Ovary (tissue), 10 donors: Measurements from ENCODE around the gene ZNF154. TPM values are rescaled to one million over a fixed set of nuclear protein-coding genes. Genes with fewer than 3 reads are reported as not detected.

Source experiments
- DNase-seq, 5 donors: peaks; one replicate each; pipeline ENCODE4 v3.0.0-alpha.2; 2019 to 2020
- H3K27ac ChIP-seq, 2 donors: fragments of 200-600 bp; one replicate each; pipeline versions ENCODE4 v1.5.1 to v1.8.0; 2019 to 2022
- H3K27me3 ChIP-seq: fragments of 200-600 bp; one replicate; pipeline ENCODE4 v1.8.0; 2022
- H3K36me3 ChIP-seq: fragments of 200-600 bp; sonication (generic); one replicate; pipeline ENCODE4 v1.5.1; 2019
- H3K4me1 ChIP-seq: one replicate; pipeline ENCODE4 v1.8.1; 2013; ENCODE audit warnings: mild to moderate bottlenecking, moderate library complexity; ENCODE audit not compliant: insufficient read depth
- H3K4me3 ChIP-seq: fragments of 200-600 bp; sonication (generic); one replicate; pipeline ENCODE4 v1.5.1; 2017
- H3K9me3 ChIP-seq, 2 donors: fragments of 200-600 bp in 1 of 2; sonication (generic) in 1 of 2; one replicate each; pipeline versions ENCODE4 v1.5.1 to v1.8.1; 2013 to 2019; ENCODE audit warnings: mild to moderate bottlenecking in 1 of 2, moderate library complexity in 1 of 2
- EP300 ChIP-seq: sonication (generic); formaldehyde crosslinking; IDR thresholded peaks from one replicate; pipeline ENCODE4 v1.6.1; 2017; ENCODE audit warnings: antibody characterized with exemption
- POLR2A ChIP-seq: fragments of 450-650 bp; IDR thresholded peaks from one replicate; pipeline ENCODE4 v1.6.1; 2017; ENCODE audit warnings: antibody characterized with exemption, mild to moderate bottlenecking, moderate library complexity
- WGBS, 3 donors: extraction: QIAGEN DNeasy Blood & Tissue Kit in 1 of 3; methylation state at CpG; one replicate each; pipeline versions ENCODE4 v1.1.5 to v1.1.7; 2013 to 2017; 5-methylcytosine and 5-hydroxymethylcytosine counted together
- intact Hi-C, 4 donors: fragments of 100-400 bp; cut with DNase I; formaldehyde crosslinking; loops; one replicate each; pipeline versions ENCODE4 v1.11.0 to v1.15.1; 2022 to 2023
- long read RNA-seq, 3 donors: library from polyadenylated mRNA in 2 of 3; unstranded in 2 of 3; transcript quantifications; one replicate each; pipeline ENCODE4 v2.0.0 and lab custom pipeline, GENCODE V29; 2021 to 2026
- polyA plus RNA-seq, 2 donors: library from polyadenylated mRNA; stranded (reverse); fragments of 200-250 nt in 1 of 2; fragments of 350-450 nt in 1 of 2; fragmentation: Illumina TruSeq in 1 of 2; extraction: RNeasy Lipid Tissue Mini Kit (QIAGEN cat#74804) in 1 of 2; gene quantifications; one replicate each; pipeline ENCODE4 v1.2.3, GENCODE V29; 2013 to 2014
- total RNA-seq, 7 donors: library from RNA; depleted of rRNA in 2 of 7; stranded (reverse); fragments of >200 nt in 2 of 7; fragmentation: NEBNext Ultra II Directional in 3 of 7; extraction: Animal tissue kit (Norgen Biotek cat#: 25700) in 3 of 7; gene quantifications; one replicate each; pipeline versions ENCODE4 v1.1.0 to v1.2.4, GENCODE V29; 2016 to 2023
- TF ChIP-seq, protein P1 (sequence below), 3 donors: fragments of 450-650 bp in 2 of 3; fragments of 200-600 bp in 1 of 3; IDR thresholded peaks; one replicate each; pipeline versions ENCODE4 v1.5.1 to v1.8.0; 2016 to 2022; ENCODE audit warnings: antibody characterized with exemption in 3 of 3, mild to moderate bottlenecking in 1 of 3
- donor health status: DM: no; HTN: no; CAD: no; lungs with moderate emphysema.
- donor health status: DM: no; HTN: no; CAD: no.
- donor health status: Bipolar disorder and iron deficiency.
- donor health status: DM: yes; HTN: yes; CAD: no.
- donor health status: DM: no; HTN: no; CAD: no.
- donor health status: DM: yes; HTN: yes; CAD: no.

ZNF154 gene
- total RNA-seq = 10 to 100 TPM in 1 of 7 donors, 1 to 10 TPM in 6; 1.1 to 10.4 (median 2.4) TPM
- 1 to 10 TPM; 1.4 to 3.5 TPM for polyA plus RNA-seq
- long read RNA-seq, donor 1, partial matches to known transcripts = 0 of 5 reads
- long read RNA-seq, donor 1, other reads (novel, unspliced or antisense) = 4 of 5 reads
- long read RNA-seq, donor 2, partial matches to known transcripts = 6 of 6 reads
- long read RNA-seq, donor 2, other reads (novel, unspliced or antisense) = 0 of 6 reads
- long read RNA-seq, donor 3 = 0 reads

- Histone ChIP-seq H3K36me3 (no peaks in the 10 kb centered on the region), H3K27me3 (no peaks in the 10 kb centered on the region), H3K9me3 (peaks cover 0 to 61% of the 10 kb centered on the region in 2 donors), H3K27ac (no peak within 1 kb of the TSS), H3K4me1 (no peaks in the 10 kb centered on the region), H3K4me3 (peak within 1 kb of the TSS; percentile 24)
- DNase-seq = peak in 3 of 5 donors; percentile 18 to 33 (median 21)
- TF ChIP-seq, protein P1, sequence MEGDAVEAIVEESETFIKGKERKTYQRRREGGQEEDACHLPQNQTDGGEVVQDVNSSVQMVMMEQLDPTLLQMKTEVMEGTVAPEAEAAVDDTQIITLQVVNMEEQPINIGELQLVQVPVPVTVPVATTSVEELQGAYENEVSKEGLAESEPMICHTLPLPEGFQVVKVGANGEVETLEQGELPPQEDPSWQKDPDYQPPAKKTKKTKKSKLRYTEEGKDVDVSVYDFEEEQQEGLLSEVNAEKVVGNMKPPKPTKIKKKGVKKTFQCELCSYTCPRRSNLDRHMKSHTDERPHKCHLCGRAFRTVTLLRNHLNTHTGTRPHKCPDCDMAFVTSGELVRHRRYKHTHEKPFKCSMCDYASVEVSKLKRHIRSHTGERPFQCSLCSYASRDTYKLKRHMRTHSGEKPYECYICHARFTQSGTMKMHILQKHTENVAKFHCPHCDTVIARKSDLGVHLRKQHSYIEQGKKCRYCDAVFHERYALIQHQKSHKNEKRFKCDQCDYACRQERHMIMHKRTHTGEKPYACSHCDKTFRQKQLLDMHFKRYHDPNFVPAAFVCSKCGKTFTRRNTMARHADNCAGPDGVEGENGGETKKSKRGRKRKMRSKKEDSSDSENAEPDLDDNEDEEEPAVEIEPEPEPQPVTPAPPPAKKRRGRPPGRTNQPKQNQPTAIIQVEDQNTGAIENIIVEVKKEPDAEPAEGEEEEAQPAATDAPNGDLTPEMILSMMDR (IDR thresholded peaks at IDR 0.05) = no peak
- TF ChIP-seq POLR2A (no peak), EP300 (no peak)
- intact Hi-C loops = no loop called here
- WGBS, 3 donors = 2 to 3% (median 3%) methylated on average over 50 to 53 of the region's 53 CpGs
These were observed at the start of gene ZNF154 for GRCh38 chr19:57708641-57709361. TSS of gene ZNF154 (minus strand) at chr19:57709204. CDS start at chr19:57708971, 233 bp downstream.

DNA sequence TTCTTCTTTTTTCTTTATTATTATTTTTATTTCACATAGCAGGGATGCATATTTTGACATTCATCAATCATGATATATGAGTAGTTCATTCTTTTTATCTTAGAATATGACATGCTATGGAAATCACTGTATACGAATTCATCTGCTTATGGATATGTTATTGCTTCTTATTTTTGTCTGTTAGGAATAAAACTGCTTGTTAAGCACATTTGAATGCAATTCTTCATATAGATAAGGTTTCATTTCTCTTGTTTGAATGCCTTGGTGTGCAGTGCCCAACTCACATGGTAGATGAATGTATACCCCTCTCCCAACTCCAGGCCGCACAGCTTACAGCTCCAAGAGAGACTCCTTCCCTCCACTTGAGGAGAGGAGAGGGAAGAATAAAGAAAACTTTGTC lies 48.9 kb upstream of the ZNF154 start:
- intact Hi-C loops = no loop called here
- H3K27me3 ChIP-seq = no peaks in the 10 kb centered on the region
- H3K9me3 ChIP-seq = peaks cover 12 to 87% of the 10 kb centered on the region in 2 donors
- no peaks in the 10 kb centered on the region for H3K4me1 ChIP-seq
- no peak for DNase-seq
- TF ChIP-seq, protein P1 (IDR thresholded peaks at IDR 0.05) = no peak
- TF ChIP-seq EP300 = no peak
- TF ChIP-seq POLR2A = no peak
- H3K4me3 ChIP-seq = no peak overlapping the region
- H3K27ac ChIP-seq = no peak overlapping the region
- 93 to 95% (median 95%) methylated on average over 2 of the region's 2 CpGs for WGBS, 3 donors
- H3K36me3 ChIP-seq = peaks cover 10% of the 10 kb centered on the region

GRCh38 chr19:57755031-57755430 lies 46.0 kb upstream of the ZNF154 start:
- Histone ChIP-seq H3K36me3 (peaks cover 17% of the 10 kb centered on the region), H3K9me3 (peaks cover 26 to 93% of the 10 kb centered on the region in 2 donors)
- WGBS, 3 donors = 86 to 99% (median 99%) methylated on average over 4 of the region's 4 CpGs

DNA sequence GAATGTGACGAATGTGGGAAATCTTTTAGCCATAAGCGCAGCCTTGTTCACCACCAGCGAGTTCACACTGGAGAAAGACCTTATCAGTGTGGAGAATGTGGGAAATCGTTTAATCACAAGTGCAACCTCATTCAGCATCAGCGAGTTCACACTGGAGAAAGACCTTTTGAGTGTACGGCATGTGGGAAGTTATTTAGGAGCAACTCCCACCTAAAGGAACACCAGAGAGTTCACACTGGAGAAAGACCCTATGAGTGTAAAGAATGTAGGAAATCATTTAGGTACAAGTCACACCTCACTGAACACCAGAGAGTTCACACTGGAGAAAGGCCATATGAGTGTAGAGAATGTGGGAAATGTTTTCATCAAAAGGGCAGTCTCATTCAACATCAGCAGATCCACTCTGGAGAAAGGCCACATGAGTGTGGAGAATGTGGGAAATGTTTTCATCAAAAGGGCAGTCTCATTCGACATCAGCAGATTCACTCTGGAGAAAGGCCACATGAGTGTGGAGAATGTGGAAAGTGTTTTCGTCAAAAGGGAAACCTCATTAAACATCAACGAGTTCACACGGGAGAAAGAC lies 45.2 kb upstream of the ZNF154 start:
- Histone ChIP-seq H3K27ac (no peak overlapping the region), H3K27me3 (no peaks in the 10 kb centered on the region), H3K4me1 (no peaks in the 10 kb centered on the region), H3K36me3 (peaks cover 17% of the 10 kb centered on the region), H3K9me3 (peaks cover 33 to 93% of the 10 kb centered on the region in 2 donors), H3K4me3 (no peak overlapping the region)
- DNase-seq = no peak
- intact Hi-C loops = no loop called here
- 93 to 98% (median 95%) methylated on average over 10 of the region's 10 CpGs for WGBS, 3 donors
- TF ChIP-seq, protein P1 (IDR thresholded peaks at IDR 0.05) = no peak
- TF ChIP-seq EP300 (no peak), POLR2A (no peak)

More at GRCh38 chr19:57755031-57755430, 46.0 kb upstream of the ZNF154 start:
- intact Hi-C loops = no loop called here
- H3K4me1 ChIP-seq = no peaks in the 10 kb centered on the region
- H3K27me3 ChIP-seq = no peaks in the 10 kb centered on the region
- H3K27ac ChIP-seq = no peak overlapping the region
- TF ChIP-seq EP300 = no peak
- TF ChIP-seq, protein P1 (IDR thresholded peaks at IDR 0.05) = no peak
- no peak for DNase-seq
- H3K4me3 ChIP-seq = no peak overlapping the region
